Sigmoid colon (tissue), 4 donors: ENCODE results near the gene POLG.

Source experiments
- POLR2A ChIP-seq, 2 donors: fragments of 450-650 bp; IDR thresholded peaks; one replicate each; pipeline ENCODE4 v1.6.1; 2016; ENCODE audit warnings: antibody characterized with exemption in 2 of 2, mild to moderate bottlenecking in 2 of 2, moderate library complexity in 2 of 2
- POLR2AphosphoS5 ChIP-seq, 4 donors: sonication (generic); formaldehyde crosslinking; IDR thresholded peaks; one replicate each; pipeline ENCODE4 v1.6.1; 2017; ENCODE audit warnings: antibody characterized with exemption in 4 of 4
- TF ChIP-seq, protein P1 (sequence below), 4 experiments: fragments of 450-650 bp in 3 of 4; fragments of 200-600 bp in 1 of 4; IDR thresholded peaks; one replicate each; pipeline ENCODE4 v1.5.1; 2016 to 2019; ENCODE audit warnings: antibody characterized with exemption in 4 of 4, mild to moderate bottlenecking in 3 of 4, moderate library complexity in 2 of 4

DNA sequence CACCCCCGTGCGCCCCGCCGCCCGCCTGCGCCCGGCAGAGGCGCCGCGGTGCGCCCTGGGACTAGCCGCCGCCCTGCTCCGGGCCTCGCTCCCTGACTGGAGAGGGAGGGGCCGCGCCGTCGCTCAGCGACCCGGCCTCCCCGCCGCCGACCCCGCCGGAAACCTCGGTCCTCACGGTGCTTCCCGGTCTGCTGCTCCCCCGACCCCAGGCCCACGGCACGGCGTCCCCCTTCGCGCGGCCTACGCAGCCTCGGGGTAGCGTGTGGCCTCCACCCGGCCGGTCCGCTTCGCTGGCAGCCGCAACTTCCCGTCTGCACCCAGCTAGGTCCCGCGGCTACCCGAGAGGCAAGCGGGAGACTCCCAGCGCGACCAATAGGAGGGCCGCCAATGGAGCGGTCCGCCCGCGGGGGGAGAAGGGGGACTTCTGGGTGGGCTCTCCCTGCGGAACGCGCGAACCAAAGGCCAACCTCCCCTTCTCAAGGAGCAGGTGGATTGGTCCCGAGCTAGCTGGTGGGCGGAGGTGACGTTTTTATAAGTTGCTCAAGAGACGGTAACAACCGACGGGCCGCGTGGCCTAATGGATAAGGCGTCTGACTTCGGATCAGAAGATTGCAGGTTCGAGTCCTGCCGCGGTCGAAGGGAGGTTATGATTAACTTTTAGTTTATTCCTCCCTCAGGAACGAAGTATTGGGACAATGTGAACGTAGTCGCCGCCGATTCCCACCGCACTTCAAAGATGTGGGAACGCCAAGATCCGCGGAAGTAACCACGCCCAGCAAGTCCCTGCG is at the start of gene POLG:
- peak; percentile 84 to 92 for TF ChIP-seq POLR2A (IDR thresholded peaks at IDR 0.05)
- TF ChIP-seq, protein P1, sequence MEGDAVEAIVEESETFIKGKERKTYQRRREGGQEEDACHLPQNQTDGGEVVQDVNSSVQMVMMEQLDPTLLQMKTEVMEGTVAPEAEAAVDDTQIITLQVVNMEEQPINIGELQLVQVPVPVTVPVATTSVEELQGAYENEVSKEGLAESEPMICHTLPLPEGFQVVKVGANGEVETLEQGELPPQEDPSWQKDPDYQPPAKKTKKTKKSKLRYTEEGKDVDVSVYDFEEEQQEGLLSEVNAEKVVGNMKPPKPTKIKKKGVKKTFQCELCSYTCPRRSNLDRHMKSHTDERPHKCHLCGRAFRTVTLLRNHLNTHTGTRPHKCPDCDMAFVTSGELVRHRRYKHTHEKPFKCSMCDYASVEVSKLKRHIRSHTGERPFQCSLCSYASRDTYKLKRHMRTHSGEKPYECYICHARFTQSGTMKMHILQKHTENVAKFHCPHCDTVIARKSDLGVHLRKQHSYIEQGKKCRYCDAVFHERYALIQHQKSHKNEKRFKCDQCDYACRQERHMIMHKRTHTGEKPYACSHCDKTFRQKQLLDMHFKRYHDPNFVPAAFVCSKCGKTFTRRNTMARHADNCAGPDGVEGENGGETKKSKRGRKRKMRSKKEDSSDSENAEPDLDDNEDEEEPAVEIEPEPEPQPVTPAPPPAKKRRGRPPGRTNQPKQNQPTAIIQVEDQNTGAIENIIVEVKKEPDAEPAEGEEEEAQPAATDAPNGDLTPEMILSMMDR (IDR thresholded peaks at IDR 0.05): no peak
- peak; percentile 92 to 97 (median 94) for TF ChIP-seq POLR2AphosphoS5 (IDR thresholded peaks at IDR 0.05)
